Chondrocyte (in vitro differentiated cells): Measurements from ENCODE around the gene PPP1CA. TPM values are rescaled to one million over a fixed set of nuclear protein-coding genes. Genes with fewer than 3 reads are reported as not detected.
"Not testable (repeated sequence)": the region's sequence is repeated elsewhere in the genome, so short reads cannot be mapped to it uniquely, and the experiment has no call there.

Experiments
- DNase-seq: peaks from one replicate; pipeline ENCODE4 v3.0.0; 2021; ENCODE audit warnings: mixed read lengths, low spot score
- H3K27ac Mint-ChIP-seq: one replicate; pipeline ENCODE4 v1.8.0; 2021; ENCODE audit warnings: mild to moderate bottlenecking, moderate library complexity, mixed read lengths; ENCODE audit not compliant: unreplicated experiment
- H3K27me3 Mint-ChIP-seq: 2 replicates; pipeline ENCODE4 v1.8.0; 2021; ENCODE audit warnings: low read depth, mixed read lengths
- H3K36me3 Mint-ChIP-seq: 2 replicates; pipeline ENCODE4 v1.8.0; 2021; ENCODE audit warnings: low read depth, mixed read lengths
- H3K4me1 Mint-ChIP-seq: 2 replicates; pipeline ENCODE4 v1.8.0; 2021; ENCODE audit warnings: low read depth, mild to moderate bottlenecking, mixed read lengths
- H3K4me3 Mint-ChIP-seq: one replicate; pipeline ENCODE4 v1.8.0; 2021; ENCODE audit warnings: mild to moderate bottlenecking, moderate library complexity, mixed read lengths; ENCODE audit not compliant: unreplicated experiment
- H3K9me3 Mint-ChIP-seq: 2 replicates; pipeline ENCODE4 v1.8.0; 2021; ENCODE audit warnings: low read depth, mixed read lengths
- CTCF ChIP-seq: fragments of 200-600 bp; sonication (generic); IDR thresholded peaks from 2 replicates; pipeline ENCODE4 v1.5.0; 2021; ENCODE audit warnings: antibody characterized with exemption, mild to moderate bottlenecking, moderate library complexity
- total RNA-seq: library from RNA; stranded (reverse); gene quantifications from 3 replicates; pipeline ENCODE4 v1.2.1, GENCODE V29; 2021

PPP1CA gene
- total RNA-seq, 1 donor from 2014 or later = 109 TPM

GRCh38 chr11:67406420-67406968, 4.8 kb upstream of the PPP1CA start:
- Mint-ChIP-seq H3K4me3 (no peak overlapping the region), H3K27me3 (peaks cover 2% of the 10 kb centered on the region), H3K27ac (no peak overlapping the region), H3K36me3 (no peaks in the 10 kb centered on the region), H3K9me3 (no peaks in the 10 kb centered on the region), H3K4me1 (peaks cover 4% of the 10 kb centered on the region)
- TF ChIP-seq CTCF = no peak
- DNase-seq = no peak

GRCh38 chr11:67405688-67406339, 4.2 kb upstream of the PPP1CA start:
- Mint-ChIP-seq H3K4me3 (no peak overlapping the region), H3K4me1 (peaks cover 6% of the 10 kb centered on the region), H3K9me3 (no peaks in the 10 kb centered on the region), H3K27me3 (peaks cover 2% of the 10 kb centered on the region), H3K36me3 (no peaks in the 10 kb centered on the region), H3K27ac (no peak overlapping the region)
- DNase-seq = no peak
- no peak for TF ChIP-seq CTCF

- Mint-ChIP-seq H3K27me3 (no peaks in the 10 kb centered on the region), H3K27ac (no peak overlapping the region), H3K4me1 (peaks cover 13% of the 10 kb centered on the region), H3K36me3 (no peaks in the 10 kb centered on the region), H3K9me3 (no peaks in the 10 kb centered on the region), H3K4me3 (no peak overlapping the region)
- no peak for DNase-seq
- TF ChIP-seq CTCF = no peak
Observed at GRCh38 chr11:67405196-67405567, 3.5 kb upstream of the PPP1CA start.

DNA sequence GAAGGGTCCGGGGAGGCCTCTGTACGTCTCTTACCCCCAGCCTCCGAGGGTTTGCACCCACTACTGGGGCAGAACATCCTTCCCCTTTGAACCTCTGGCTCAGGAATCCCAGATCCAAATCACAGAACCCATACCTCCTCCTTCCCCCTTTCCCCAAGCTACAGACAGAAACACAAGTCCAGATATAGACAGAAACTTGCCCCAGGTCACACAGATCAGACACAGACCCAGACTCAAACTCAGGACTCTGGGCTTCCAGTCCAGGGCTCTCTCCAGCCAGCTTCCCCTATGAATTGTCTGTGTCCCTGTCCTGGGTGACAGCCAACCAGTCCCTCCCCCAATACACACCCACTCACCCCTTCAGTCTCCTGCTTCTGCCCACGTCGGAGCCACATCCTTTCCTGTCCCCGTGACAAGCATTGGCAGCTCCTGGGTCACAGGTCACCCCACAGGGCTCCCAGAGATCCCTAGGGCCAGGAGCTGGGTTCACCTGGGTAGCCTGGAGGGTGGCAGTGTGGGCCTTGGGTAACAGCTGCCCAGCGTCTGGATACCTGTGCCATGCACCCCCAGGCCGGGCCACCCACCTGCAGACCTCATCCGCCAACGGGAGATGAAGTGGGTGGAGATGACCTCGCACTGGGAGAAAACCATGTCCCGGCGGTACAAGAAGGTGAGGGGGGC, 3.0 kb upstream of the PPP1CA start:
- no peak for DNase-seq
- H3K4me3 Mint-ChIP-seq = no peak overlapping the region
- no peak for TF ChIP-seq CTCF
- H3K9me3 Mint-ChIP-seq = no peaks in the 10 kb centered on the region
- H3K27me3 Mint-ChIP-seq = no peaks in the 10 kb centered on the region
- no peak overlapping the region for H3K27ac Mint-ChIP-seq
- H3K36me3 Mint-ChIP-seq = no peaks in the 10 kb centered on the region
- H3K4me1 Mint-ChIP-seq = peaks cover 14% of the 10 kb centered on the region

DNA sequence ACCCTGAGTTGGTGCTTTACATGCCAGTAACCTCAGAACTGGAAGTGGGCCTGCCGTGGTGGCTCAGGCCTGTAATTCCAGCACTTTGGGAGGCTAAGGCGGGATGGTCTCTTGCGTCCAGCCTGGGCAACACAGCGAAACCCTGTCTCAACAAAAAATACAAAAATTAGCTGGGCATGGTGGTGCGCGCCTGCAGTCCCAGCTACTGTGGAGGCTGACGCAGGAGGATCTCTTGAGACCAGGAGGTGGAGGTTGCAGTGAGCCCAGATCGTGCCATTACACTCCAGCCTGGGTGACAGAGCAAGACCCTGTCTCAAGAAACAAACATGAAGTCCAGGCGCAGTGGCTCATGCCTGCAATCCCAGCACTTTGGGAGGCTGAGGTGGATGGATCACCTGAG, 1.4 kb upstream of the PPP1CA start:
- not testable (repeated sequence) for H3K27me3 Mint-ChIP-seq, H3K27ac Mint-ChIP-seq, H3K9me3 Mint-ChIP-seq, H3K36me3 Mint-ChIP-seq, DNase-seq, H3K4me3 Mint-ChIP-seq
- H3K4me1 Mint-ChIP-seq = peaks cover 20% of the 10 kb centered on the region

- Mint-ChIP-seq H3K36me3 (peaks cover 10% of the 10 kb centered on the region), H3K4me1 (peaks cover 20% of the 10 kb centered on the region), H3K4me3 (peak overlapping the region; percentile 36), H3K27ac (peak overlapping the region; percentile 59)
- not testable (repeated sequence) for DNase-seq, H3K27me3 Mint-ChIP-seq, H3K9me3 Mint-ChIP-seq
Observed at GRCh38 chr11:67402192-67402839, 658 bp upstream of the PPP1CA start.
